ENCODE results near the gene C1QL1.

C1QL1 gene

DNA sequence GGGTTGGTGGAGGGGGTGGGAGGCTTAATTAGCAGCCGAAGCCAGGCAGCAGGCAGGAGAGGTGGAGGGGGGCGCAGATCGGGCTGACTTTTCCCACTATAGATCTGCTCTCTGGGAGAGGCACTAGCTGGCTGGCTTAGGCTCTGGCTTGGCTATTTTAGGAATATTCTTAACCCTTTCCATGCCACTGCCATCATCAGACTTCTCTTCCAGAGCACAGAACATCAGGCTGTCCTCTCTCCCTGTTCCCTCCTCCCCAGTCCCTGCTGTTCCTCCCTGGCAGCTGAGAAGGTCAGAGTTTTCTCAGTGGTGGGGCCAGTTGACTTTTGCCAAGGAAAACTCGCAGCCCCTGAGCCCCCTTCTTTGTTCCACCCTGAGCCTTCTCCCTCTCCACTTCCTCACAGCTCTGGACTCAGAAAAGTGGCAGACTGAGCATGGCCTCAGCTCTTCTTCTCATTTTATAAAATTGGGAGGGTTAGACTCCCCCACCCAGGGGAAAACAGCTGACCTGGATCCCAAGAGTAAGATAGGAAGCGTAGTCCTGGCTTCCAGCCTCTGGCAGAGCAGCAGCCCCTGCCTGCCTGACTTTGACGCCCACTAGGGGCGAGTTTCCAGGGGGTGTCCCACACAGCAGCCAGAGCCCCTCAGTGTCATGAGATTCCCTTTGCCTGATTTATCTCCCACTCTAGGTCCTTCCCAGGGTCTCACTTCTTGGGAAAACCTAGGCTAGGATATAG is 9.9 kb upstream of the C1QL1 start:
- no peak overlapping the region for H3K27ac ChIP-seq
- TF ChIP-seq ZFX (IDR thresholded peaks at IDR 0.05) = no peak
- TF ChIP-seq, protein P1, sequence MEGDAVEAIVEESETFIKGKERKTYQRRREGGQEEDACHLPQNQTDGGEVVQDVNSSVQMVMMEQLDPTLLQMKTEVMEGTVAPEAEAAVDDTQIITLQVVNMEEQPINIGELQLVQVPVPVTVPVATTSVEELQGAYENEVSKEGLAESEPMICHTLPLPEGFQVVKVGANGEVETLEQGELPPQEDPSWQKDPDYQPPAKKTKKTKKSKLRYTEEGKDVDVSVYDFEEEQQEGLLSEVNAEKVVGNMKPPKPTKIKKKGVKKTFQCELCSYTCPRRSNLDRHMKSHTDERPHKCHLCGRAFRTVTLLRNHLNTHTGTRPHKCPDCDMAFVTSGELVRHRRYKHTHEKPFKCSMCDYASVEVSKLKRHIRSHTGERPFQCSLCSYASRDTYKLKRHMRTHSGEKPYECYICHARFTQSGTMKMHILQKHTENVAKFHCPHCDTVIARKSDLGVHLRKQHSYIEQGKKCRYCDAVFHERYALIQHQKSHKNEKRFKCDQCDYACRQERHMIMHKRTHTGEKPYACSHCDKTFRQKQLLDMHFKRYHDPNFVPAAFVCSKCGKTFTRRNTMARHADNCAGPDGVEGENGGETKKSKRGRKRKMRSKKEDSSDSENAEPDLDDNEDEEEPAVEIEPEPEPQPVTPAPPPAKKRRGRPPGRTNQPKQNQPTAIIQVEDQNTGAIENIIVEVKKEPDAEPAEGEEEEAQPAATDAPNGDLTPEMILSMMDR (conservative IDR thresholded peaks at IDR 0.05) = no peak

DNA sequence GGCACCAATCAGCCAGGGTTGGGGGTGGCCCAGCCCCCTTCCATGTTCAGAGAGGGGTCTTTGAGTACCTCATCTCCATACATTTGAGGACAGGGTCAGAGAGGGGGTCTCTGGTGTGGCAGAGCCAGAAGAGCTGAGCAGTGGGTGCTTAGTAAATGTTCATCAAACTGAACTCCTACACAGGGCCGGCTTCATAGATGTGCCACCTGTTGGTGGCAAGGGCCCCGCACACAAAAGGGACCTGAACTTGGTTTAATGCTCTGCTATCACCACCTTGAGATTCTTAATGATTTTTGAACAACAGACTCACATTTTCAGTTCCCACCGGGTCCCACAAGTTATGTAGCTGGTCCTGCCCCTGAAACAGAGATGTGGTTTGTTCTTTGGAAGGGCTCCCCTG is 9.0 kb upstream of the C1QL1 start:
- no peak overlapping the region for H3K27ac ChIP-seq
- TF ChIP-seq, protein P1 (conservative IDR thresholded peaks at IDR 0.05) = no peak; the same call in 1 of the 2 replicates
- TF ChIP-seq ZFX (IDR thresholded peaks at IDR 0.05) = no peak

DNA sequence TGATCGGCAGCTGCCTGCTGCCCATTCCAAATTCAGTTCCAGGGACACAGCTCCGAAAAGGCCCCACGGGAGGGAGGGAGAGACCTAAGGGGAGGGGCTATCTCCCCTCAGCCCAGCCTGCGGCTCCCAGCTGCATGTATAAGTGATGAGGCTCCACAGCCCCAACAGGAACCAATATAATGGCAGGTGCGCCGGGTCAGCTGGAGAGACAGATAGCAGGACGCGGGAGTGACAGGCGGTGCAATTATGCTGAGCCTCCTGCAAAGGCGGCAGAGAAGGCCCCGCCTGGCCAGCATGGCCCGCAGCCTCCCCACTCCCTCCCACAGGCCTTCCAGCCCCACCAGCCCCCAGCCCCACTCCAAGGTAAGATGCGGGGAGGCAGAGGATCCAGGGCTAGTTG is 8.1 kb upstream of the C1QL1 start:
- TF ChIP-seq, protein P1 (conservative IDR thresholded peaks at IDR 0.05) = no peak
- no peak for TF ChIP-seq ZFX (IDR thresholded peaks at IDR 0.05)
- no peak overlapping the region for H3K27ac ChIP-seq

DNA sequence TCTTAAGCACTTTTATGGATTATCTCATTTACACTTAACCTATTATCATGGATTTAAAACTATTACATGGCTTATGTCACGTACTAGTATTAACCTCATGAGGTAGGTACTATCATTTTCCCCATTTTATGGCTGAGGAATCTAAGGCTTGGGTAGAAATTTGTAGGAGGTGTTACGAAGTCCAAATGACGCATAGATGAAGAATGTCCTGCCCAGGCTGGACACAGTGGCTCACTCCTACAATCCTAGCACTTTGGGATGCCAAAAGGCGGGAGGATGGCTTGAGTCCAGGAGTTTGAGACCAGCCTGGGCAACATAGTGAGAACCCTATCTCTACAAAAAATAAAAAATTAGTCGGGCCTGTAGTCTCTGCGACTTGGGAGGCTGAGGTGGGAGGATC is 4.8 kb upstream of the C1QL1 start:
- no peak overlapping the region for H3K27ac ChIP-seq
- TF ChIP-seq, protein P1 (conservative IDR thresholded peaks at IDR 0.05) = no peak
- TF ChIP-seq ZFX (IDR thresholded peaks at IDR 0.05) = no peak

DNA sequence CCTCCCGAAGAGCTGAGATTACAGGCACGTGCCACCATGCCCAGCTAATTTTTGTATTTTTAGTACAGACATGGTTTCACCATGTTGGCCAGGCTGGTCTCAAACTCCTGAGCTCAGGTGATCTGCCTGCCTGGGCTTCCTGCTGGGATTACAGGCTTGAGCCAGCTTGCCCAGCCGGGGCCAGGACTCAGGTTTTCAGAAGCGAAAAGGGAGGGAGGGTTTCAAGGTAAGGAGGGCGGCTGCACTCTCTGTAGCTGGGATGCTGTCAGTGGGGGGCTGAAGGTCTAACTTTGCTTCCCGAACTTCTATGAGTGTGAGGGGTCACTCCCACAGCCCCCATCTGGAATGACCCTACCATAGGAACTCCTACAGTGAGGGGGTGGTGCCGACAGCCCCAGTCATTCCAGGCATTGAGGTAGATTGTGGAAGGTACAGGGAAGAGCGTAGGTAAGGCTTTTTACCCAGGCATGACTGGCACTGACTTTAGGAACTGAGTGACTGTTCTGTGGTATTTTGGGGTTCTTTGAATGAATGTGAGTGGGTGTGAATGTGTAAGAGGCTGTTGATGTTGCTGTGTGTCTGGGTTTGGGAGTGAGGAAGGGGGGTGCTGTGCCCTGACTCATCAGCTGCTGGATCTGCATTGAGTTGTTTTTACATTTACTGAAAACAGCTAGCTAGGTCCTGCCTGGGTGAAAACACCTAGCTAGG is 3.8 kb upstream of the C1QL1 start:
- no peak for TF ChIP-seq ZFX (IDR thresholded peaks at IDR 0.05)
- TF ChIP-seq, protein P1 (conservative IDR thresholded peaks at IDR 0.05) = no peak
- no peak overlapping the region for H3K27ac ChIP-seq

DNA sequence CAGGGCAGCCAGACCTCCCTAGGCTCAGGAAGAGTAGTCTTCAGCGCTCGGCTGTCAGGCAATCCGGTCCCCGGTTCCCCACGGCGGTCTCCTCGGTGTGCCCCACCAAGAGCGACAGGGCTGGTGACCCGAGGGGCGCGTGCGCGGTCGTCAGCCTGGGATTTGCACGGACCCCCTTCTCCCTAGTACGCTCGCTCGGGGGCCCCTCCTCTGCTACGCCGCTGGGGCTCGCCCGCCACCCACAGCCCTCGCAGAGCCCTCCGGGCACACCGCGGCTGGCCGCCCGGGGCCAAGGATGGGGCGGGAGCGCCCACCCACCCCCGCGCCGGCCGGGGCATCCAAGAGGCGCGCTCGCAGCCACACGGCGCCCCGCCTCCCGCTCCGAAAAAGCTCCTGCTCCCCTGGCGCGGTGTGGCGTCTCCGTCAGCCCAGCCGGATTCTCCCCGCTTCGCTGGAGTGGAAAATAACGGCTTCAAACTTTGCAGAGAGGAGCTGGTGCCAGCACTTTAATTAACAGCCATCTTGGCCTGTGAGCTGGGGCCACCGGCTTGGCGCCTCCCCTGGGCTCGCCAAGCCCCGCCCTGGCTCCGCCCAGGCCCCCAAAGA is 2.1 kb upstream of the C1QL1 start:
- no peak overlapping the region for H3K27ac ChIP-seq
- TF ChIP-seq ZFX (IDR thresholded peaks at IDR 0.05) = no peak
- TF ChIP-seq, protein P1 (conservative IDR thresholded peaks at IDR 0.05) = no peak

All from C4-2B (cell line).